Esophagus squamous epithelium (tissue), 4 donors: Measurements from ENCODE around the gene PITPNM2.

Source experiments
- POLR2A ChIP-seq, 4 donors: fragments of 450-650 bp; IDR thresholded peaks; one replicate each; pipeline ENCODE4 v1.6.1; 2017; ENCODE audit warnings: antibody characterized with exemption in 4 of 4, mild to moderate bottlenecking in 4 of 4, moderate library complexity in 3 of 4
- TF ChIP-seq, protein P1 (sequence below), 6 experiments: fragments of 450-650 bp in 4 of 6; fragments of 200-600 bp in 2 of 6; sonication (generic) in 2 of 6; IDR thresholded peaks; one replicate each; pipeline ENCODE4 v1.5.1; 2016 to 2019; ENCODE audit warnings: antibody characterized with exemption in 6 of 6, mild to moderate bottlenecking in 4 of 6, moderate library complexity in 4 of 6

DNA sequence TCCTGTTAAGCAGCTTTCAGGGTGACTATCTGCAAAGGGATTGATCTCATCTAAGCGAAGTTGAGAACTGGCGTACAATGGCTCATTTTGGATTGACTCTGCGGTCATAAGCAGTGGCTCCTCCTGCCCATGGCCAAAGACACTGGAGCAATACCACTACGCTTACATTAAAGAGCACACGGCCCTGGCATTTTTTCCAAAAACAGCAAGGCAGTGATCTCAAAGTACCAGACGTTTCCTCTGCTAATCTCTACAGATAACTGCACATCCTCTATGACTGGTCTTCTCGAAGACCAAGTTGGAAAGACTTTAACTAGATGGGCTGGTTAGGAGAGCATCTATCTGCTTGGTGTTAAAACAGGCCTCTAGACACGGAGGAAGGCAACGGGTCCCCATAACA, 2.7 kb downstream of the PITPNM2 start:
- TF ChIP-seq, protein P1, sequence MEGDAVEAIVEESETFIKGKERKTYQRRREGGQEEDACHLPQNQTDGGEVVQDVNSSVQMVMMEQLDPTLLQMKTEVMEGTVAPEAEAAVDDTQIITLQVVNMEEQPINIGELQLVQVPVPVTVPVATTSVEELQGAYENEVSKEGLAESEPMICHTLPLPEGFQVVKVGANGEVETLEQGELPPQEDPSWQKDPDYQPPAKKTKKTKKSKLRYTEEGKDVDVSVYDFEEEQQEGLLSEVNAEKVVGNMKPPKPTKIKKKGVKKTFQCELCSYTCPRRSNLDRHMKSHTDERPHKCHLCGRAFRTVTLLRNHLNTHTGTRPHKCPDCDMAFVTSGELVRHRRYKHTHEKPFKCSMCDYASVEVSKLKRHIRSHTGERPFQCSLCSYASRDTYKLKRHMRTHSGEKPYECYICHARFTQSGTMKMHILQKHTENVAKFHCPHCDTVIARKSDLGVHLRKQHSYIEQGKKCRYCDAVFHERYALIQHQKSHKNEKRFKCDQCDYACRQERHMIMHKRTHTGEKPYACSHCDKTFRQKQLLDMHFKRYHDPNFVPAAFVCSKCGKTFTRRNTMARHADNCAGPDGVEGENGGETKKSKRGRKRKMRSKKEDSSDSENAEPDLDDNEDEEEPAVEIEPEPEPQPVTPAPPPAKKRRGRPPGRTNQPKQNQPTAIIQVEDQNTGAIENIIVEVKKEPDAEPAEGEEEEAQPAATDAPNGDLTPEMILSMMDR (IDR thresholded peaks at IDR 0.05): no peak
- no peak for TF ChIP-seq POLR2A (IDR thresholded peaks at IDR 0.05)
